Liver (tissue), 9 donors: Measurements from ENCODE around the gene ELOVL2. TPM values are rescaled to one million over a fixed set of nuclear protein-coding genes. Genes with fewer than 3 reads are reported as not detected.
"Not testable (repeated sequence)": the region's sequence is repeated elsewhere in the genome, so short reads cannot be mapped to it uniquely, and the experiment has no call there.

ENCODE experiments used
- DNase-seq: peaks from one replicate; pipeline ENCODE4 v3.0.0-alpha.2; 2017; ENCODE audit warnings: low spot score
- H3K27ac ChIP-seq, 2 donors: one replicate each; pipeline ENCODE4 v1.7.0; 2013; ENCODE audit warnings: inconsistent platforms in 2 of 2, low read length in 2 of 2, control low read depth in 1 of 2, low read depth in 1 of 2, mild to moderate bottlenecking in 1 of 2
- H3K27me3 ChIP-seq, 4 donors: one replicate each; pipeline versions ENCODE4 v1.6.1 to v1.7.0; 2013; ENCODE audit warnings: low read length in 3 of 4, inconsistent platforms in 1 of 4, mild to moderate bottlenecking in 1 of 4, moderate library complexity in 1 of 4; ENCODE audit not compliant: control insufficient read depth in 4 of 4, insufficient read depth in 4 of 4
- H3K36me3 ChIP-seq, 4 donors: one replicate each; pipeline versions ENCODE4 v1.6.1 to v1.7.0; 2013; ENCODE audit warnings: low read length in 3 of 4, mild to moderate bottlenecking in 3 of 4, low read depth in 1 of 4, moderate library complexity in 1 of 4; ENCODE audit not compliant: control insufficient read depth in 4 of 4, insufficient read depth in 3 of 4
- H3K4me1 ChIP-seq, 4 donors: one replicate each; pipeline versions ENCODE4 v1.6.1 to v1.7.0; 2013; ENCODE audit warnings: low read length in 3 of 4, mild to moderate bottlenecking in 3 of 4, moderate library complexity in 1 of 4; ENCODE audit not compliant: control insufficient read depth in 4 of 4, insufficient read depth in 4 of 4
- H3K4me3 ChIP-seq, 3 donors: one replicate each; pipeline versions ENCODE4 v1.6.1 to v1.7.0; 2013; ENCODE audit warnings: low read length in 3 of 3, control low read depth in 1 of 3, low read depth in 1 of 3, mild to moderate bottlenecking in 1 of 3
- H3K9ac ChIP-seq, 2 donors: one replicate each; pipeline ENCODE4 v1.7.0; 2013; ENCODE audit warnings: low read length in 2 of 2, mild to moderate bottlenecking in 2 of 2, moderate library complexity in 2 of 2, control low read depth in 1 of 2, low read depth in 1 of 2
- H3K9me3 ChIP-seq, 4 donors: one replicate each; pipeline versions ENCODE4 v1.6.1 to v1.7.0; 2013; ENCODE audit warnings: low read length in 3 of 4; ENCODE audit not compliant: control insufficient read depth in 4 of 4
- ATF3 ChIP-seq: IDR thresholded peaks from 2 replicates; pipeline ENCODE4 v1.6.1; 2016; ENCODE audit warnings: antibody characterized with exemption
- GABPA ChIP-seq, 2 donors: IDR thresholded peaks in 1 of 2; conservative IDR thresholded peaks in 1 of 2; 2 replicates each; pipeline ENCODE4 v1.6.1; 2016; ENCODE audit warnings: antibody characterized with exemption in 2 of 2, mild to moderate bottlenecking in 1 of 2, moderate library complexity in 1 of 2
- HNF4A ChIP-seq, 2 donors: conservative IDR thresholded peaks; 2 replicates each; pipeline ENCODE4 v1.6.1; 2016; ENCODE audit warnings: antibody characterized with exemption in 2 of 2, mild to moderate bottlenecking in 2 of 2
- NR2F2 ChIP-seq: IDR thresholded peaks from 2 replicates; pipeline ENCODE4 v1.6.1; 2016; ENCODE audit warnings: antibody characterized with exemption
- RAD21 ChIP-seq, 2 donors: IDR thresholded peaks; 2 replicates each; pipeline ENCODE4 v1.6.1; 2016; ENCODE audit warnings: antibody characterized with exemption in 2 of 2, mild to moderate bottlenecking in 2 of 2
- REST ChIP-seq: IDR thresholded peaks from 2 replicates; pipeline ENCODE4 v1.6.1; 2016; ENCODE audit warnings: antibody characterized with exemption, mild to moderate bottlenecking
- SP1 ChIP-seq: IDR thresholded peaks from 2 replicates; pipeline ENCODE4 v1.6.1; 2018; ENCODE audit warnings: antibody characterized with exemption, mild to moderate bottlenecking
- TAF1 ChIP-seq: conservative IDR thresholded peaks from 2 replicates; pipeline ENCODE4 v1.6.1; 2016; ENCODE audit warnings: antibody characterized with exemption, mild to moderate bottlenecking
- ZBTB33 ChIP-seq: IDR thresholded peaks from 2 replicates; pipeline ENCODE4 v1.6.1; 2016; ENCODE audit warnings: antibody characterized with exemption
- WGBS: extraction: QIAGEN DNeasy Blood & Tissue Kit; methylation state at CpG from one replicate; pipeline ENCODE4 v1.1.7; 2013; 5-methylcytosine and 5-hydroxymethylcytosine counted together
- polyA plus RNA-seq, 2 donors: library from polyadenylated mRNA; stranded (reverse) in 1 of 2; unstranded in 1 of 2; fragments of 200-250 nt in 1 of 2; fragments of >200 nt in 1 of 2; fragmentation: Nextera tagmentation in 1 of 2; extraction: Ambion mirVana in 1 of 2; gene quantifications; one replicate each; pipeline versions ENCODE4 v1.2.1 to v1.2.3, GENCODE V29; 2013 to 2015
- total RNA-seq, 2 donors: library from RNA; depleted of rRNA; stranded (reverse); fragments of >200 nt; gene quantifications; one replicate each; pipeline ENCODE4 v1.2.3, GENCODE V29; 2014
- donor health status: healthy.
- donor health status: healthy.
- donor health status: healthy.
- donor health status: healthy.
- donor health status: healthy.

Gene ELOVL2
- total and polyA plus RNA-seq, 4 donors: 7.1 to 28.5 (median 22.1) TPM

GRCh38 chr6:10991115-10991514, 53.0 kb downstream of the ELOVL2 start:
- H3K36me3 ChIP-seq: peaks cover 0 to 3% (median under 1%) of the 10 kb centered on the region in 4 donors
- no peak for DNase-seq
- TF ChIP-seq RAD21 (IDR thresholded peaks at IDR 0.05) (no peak), TAF1 (no peak), REST (no peak), NR2F2 (no peak)
- H3K4me1 ChIP-seq: no peaks in the 10 kb centered on the region
- no peak overlapping the region for H3K9ac ChIP-seq
- no peaks in the 10 kb centered on the region for H3K9me3 ChIP-seq
- no peak overlapping the region for H3K4me3 ChIP-seq
- no peaks in the 10 kb centered on the region for H3K27me3 ChIP-seq
- H3K27ac ChIP-seq: no peak overlapping the region
- WGBS: 69% methylated on average over 2 of the region's 2 CpGs

GRCh38 chr6:10989587-10989986, 54.5 kb downstream of the ELOVL2 start:
- WGBS: 96% methylated on average over 15 of the region's 15 CpGs
- Histone ChIP-seq H3K9ac (no peak overlapping the region), H3K27ac (no peak overlapping the region), H3K27me3 (no peaks in the 10 kb centered on the region), H3K4me3 (no peak overlapping the region), H3K36me3 (peaks cover 0 to 3% (median 0%) of the 10 kb centered on the region in 4 donors), H3K4me1 (no peaks in the 10 kb centered on the region), H3K9me3 (no peaks in the 10 kb centered on the region)
- DNase-seq: no peak
- TF ChIP-seq SP1 (no peak), NR2F2 (no peak), HNF4A (conservative IDR thresholded peaks at IDR 0.05) (no peak), GABPA (IDR thresholded peaks at IDR 0.05 in 1 of 2, conservative IDR thresholded peaks at IDR 0.05 in 1 of 2) (no peak), ATF3 (no peak), ZBTB33 (no peak)

GRCh38 chr6:10984959-10985358, 59.1 kb downstream of the ELOVL2 start:
- not testable (repeated sequence) for H3K36me3 ChIP-seq, H3K9ac ChIP-seq
- 89% methylated on average over 2 of the region's 2 CpGs for WGBS

More at GRCh38 chr6:10984959-10985358, 59.1 kb downstream of the ELOVL2 start:
- not testable (repeated sequence) for H3K4me3 ChIP-seq, H3K9me3 ChIP-seq, H3K27ac ChIP-seq, DNase-seq, H3K4me1 ChIP-seq, H3K27me3 ChIP-seq
